NAMALWA (cell line): ENCODE measurements around the gene HINFP.
"Not testable (repeated sequence)": the region's sequence is repeated elsewhere in the genome, so short reads cannot be mapped to it uniquely, and the experiment has no call there.

ENCODE experiments used
- DNase-seq: peaks from one replicate; pipeline ENCODE4 v3.0.0-alpha.2; 2015; ENCODE audit warnings: low spot score

The HINFP gene

DNA sequence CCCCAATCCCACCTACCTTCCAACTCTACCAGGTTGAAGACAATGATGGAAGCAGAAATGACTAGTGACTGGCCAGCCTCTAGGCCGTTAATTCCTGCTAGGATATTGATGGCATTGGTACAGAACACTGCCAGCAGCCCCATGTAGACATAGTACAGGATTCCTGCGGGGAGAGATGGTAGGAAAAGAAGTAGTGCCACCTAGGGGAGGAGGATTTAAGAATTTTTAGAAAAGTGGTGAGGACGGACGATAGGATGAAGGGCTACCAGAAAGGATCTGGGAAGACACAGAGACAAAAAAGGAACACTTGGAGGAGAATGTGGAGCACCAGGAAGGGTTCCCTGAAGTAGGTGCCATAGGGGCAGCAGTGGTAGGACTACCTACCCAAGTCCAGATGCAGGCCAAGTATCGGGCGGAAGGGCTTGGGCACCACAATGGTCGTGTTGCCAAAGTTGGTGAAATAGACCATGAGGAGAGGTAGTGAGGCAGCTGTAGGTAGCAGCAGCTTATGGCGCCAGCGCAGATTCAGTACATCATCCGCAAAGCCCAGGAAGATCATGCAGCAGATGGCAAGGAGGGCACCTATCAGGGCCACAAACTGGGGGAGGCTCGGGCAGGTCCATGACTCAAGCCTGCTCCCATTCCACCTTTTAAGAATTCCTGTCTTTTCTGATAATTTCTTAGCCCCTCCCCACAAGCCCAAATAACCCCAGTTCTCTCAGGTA is 21.0 kb upstream of the HINFP start:
- DNase-seq = no peak

DNA sequence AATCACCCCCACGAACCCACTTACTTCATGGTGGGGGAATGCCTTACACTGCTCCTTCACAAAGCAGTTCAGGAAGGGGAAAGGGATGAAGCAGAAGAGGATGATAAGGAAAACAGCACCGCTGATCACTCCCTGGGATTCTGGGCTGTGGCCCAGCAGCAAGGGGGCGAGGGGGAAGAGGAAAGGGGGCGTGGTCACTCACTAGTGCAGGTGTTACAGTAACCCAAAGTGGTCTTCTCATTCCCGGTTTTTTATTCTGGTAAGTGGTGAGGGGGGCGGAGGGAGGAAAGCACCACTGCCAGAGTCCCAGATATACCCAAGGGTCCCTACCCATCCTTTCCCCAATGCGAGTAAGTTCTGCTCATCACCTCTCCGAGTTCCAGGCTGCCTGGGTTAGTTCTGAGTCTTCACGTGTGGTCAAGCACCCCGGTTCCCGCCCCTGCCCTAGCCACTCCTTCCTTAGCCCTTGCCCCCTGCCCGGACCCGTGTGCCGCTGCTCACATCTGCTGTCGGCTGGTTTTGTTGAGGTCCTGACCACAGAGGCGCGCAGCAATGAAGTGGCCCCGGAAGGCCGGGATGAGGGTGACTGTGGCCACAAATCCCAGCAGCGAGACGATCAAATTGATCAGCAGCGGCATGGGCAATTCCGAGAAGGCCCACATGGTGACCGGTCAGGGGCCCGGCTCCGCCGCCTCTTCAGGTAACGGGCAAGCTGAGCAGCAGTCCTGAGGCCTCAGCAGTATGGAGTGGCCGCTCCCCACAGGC is 20.2 kb upstream of the HINFP start:
- peak; percentile 47 for DNase-seq

DNA sequence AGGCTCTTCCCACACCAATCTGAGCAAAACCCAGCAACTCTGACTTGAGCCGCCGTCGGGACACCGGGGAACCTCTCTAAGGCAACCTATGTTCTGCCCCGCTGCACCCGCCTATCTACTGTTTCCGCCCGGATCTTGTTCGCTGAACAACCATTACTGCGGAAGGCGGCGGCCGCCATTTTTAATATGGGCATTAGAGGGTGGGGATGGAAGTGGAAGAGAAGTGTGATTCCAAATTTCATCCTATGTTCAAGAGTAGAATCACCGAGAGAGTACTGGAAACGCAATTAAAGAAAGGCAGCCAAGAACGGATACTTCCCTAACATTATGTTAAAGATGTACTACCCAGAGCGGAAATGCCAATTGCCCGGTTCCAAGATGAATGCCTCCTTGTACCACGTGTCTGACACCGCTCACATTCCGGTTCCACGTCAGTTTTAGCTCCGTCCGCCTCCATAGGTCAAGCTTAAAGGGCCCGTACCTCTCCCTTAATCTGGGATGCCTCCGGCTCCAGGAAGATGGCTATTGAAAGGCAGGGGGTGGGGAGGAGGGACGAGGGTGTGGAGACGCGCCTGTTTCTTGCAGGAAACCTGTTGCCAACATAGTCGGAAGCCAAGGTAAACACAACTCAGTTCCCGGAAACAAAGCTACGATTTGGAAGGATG is 19.5 kb upstream of the HINFP start, which contains the start of gene DPAGT1:
TSS of gene DPAGT1 (minus strand) at position 95 of the 665 bp plus-strand sequence. CDS start 198 bp downstream, outside the sequence.
- peak; percentile 94 for DNase-seq

DNA sequence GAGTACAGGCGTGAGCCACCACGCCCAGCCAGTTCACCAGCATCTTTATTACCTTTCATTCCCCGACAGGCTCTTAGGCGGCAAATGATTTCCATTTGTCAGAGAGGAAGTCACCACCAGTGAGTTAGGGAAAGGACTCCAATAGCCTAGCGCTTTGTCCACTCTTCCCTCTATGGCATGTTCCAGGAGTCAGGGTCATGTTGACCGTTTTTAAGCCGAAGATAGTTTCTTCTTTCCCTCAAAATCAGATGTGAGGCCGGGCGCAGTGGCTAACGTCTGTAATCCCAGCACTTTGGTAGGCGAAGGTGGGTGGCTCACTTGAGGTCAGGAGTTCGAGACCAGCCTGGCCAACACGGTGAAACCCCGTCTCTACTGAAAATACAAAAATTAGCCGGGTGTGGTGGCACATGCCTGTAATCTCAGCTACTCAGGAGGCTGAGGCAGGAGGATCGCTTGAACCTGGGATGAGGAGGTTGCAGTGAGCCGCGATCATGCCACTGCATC is 18.2 kb upstream of the HINFP start:
- DNase-seq = not testable (repeated sequence)

DNA sequence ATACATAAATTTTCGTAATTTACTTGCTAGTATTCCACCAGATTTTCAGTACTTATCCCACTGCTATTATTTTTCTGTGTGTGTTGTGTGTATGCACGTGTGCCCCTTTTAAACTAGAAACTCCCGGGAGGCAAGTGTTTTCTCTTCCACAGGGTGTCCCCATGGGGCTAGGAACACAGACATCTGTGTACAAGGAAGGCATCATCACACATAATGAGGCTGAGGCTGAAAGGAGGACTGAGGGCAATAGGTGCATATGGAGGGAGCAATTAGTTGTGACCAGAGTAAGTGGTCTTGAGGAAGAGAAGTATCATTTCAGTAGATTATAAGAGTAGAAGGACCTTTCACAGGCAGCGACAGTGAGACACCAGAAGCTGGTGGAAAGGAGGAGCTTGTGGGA is 17.6 kb upstream of the HINFP start:
- DNase-seq = no peak

DNA sequence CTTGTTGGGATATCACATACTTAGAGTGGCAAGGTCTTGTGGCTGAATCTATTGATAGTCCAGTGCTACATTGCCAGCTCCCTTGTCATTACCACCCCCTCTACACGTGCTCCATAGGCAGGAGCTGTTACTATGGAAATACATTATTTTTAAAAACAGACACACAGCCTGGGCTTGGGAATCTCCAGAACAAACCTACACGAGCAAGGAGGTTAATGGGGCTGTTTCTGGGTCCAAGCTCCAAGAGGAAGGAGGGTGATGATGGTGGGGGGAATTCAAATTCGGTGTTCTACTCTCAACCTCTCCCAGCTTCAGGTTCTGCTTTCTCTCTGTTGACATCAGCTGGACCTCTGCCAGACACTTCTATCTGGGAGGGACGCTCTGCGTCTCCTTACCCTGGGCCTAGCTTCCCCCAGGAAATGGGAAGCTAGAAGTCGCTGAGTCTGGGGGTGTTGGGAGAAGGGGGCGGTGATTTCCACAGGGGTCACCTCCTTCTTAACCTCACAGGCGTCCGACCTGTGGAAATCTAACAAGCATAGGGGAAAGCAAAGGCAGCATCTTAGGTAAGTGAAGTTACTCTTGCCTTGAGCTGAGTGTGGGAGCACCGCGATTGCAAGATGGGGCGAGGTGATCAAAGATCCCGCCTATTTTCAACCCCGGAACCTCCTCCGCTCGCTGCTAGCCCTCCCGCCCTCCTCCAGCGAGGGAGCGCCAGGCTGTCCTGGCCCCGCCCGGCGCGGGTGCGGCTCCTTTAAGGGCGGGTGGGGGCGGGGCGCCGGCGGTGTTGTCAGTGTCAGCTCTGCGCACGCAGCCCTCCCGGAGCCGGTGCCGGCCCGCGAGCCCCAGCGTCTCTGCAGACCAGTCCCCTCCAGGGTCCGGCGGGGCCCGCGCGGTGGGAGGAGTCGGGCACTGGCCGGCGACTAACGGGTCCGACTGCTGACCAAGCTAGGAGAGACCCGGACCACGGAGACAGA is 14.5 kb upstream of the HINFP start, which contains the start of gene C2CD2L:
TSS of gene C2CD2L (plus strand) at position 781 of the 974 bp plus-strand sequence. CDS start 398 bp downstream, outside the sequence.
- DNase-seq = peak; percentile 93

DNA sequence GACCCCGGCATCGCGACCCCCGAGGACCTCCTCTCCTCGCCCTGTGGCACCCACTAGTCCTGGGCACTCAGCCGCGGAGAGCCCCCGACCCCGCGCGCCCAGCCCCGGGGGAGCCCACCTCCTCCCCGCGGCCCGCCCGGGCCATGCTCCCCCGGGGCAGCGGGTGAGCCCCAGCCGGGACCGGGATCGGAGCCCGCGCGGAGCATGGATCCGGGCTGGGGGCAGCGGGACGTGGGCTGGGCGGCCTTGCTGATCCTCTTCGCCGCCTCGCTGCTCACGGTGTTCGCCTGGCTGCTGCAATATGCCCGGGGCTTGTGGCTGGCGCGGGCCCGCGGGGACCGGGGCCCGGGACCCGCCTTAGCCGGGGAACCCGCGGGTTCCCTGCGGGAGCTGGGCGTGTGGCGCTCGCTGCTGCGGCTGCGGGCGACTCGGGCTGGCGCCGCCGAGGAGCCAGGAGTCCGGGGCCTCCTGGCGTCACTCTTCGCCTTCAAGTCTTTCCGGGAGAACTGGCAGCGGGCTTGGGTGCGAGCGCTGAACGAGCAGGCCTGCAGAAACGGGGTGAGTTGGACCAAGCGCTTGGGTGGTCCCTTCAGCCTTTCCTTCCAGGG is 13.7 kb upstream of the HINFP start:
- peak; percentile 43 for DNase-seq

DNA sequence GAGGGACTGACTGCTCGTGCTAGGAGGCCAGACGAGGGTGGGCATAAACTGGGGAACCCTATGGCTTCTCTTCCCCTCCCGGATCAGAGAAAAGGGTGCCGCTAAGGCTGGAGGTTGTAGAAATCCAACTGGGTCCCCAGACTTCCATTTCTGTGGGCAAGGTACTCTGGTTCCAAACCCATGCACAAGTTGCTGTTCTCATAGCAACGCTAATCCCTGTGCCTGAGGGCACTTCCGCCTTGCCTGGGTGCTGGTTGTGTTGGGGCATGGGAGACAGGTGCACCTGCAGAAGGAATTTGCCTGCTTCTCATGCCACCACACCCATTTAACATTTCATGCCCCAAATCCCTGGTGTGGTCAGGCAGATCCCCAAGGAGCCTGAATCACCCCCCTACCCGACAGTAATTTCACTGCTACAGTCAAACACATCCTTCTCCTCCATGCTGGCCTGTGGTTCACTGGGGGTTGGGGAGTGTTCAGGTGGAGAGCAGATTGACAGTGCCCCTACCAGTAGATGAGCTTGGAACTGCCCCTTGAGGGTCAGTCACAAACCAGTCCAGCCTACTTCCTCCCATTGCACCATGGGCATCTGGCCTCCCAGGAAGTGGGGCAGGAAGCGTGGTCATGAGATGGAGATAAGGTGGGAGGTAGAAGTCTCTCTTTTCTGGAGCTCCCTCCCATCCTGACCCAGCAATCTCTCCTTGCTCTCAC is 13.1 kb upstream of the HINFP start:
- DNase-seq = peak; percentile 72

DNA sequence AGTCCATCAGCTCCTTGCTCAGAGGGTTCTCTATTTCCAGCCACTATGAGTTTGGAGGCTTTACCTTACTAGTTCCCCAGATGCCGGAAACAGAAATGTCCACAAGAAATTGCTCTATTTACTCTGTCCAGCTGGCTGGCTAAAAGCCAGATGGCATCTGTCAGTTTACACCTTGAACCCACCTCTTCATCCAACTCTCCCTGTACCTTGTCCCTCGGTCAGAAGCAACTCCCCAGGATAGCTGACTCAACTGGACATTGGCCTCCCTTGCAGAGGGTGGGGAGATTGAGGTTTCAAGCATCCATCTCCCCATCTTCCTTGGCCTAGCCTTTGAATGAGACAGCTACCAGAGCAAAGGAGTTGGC is 12.5 kb upstream of the HINFP start:
- no peak for DNase-seq

DNA sequence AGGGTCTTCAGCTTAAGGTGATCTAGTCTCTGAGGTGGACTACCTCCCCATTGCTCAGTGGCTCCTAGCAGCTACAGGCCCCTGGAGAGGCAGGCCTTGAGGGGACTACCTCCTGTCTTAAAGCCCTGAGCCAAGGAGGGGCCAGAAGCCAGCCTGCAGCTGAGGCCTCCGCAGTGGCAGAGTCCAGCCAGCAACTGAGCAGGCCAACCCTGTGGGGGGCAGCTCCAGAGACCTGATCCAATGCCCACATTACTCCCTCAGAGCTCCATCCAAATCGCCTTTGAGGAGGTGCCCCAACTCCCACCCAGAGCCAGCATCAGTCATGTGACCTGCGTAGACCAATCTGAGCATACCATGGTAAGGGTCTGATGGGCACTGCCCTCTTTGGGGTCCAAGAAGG is 11.5 kb upstream of the HINFP start:
- DNase-seq = no peak

DNA sequence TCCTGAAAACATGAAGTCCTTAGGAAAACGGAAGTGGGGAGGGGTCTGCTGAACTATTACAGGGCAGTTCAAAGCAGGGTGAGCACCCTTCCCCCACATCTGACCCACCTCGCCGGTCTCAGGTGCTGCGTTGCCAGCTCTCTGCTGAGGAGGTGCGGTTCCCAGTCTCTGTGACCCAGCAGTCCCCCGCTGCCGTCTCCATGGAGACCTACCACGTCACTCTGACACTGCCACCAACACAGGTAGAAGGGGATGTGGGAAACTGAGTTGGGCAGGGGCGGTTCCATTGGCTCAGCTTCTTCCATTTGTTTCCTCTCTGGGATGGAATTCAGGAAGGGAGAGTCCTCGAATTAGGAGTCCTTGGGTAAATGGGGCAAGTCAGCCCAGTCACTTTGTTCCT is 10.9 kb upstream of the HINFP start:
- DNase-seq = no peak

DNA sequence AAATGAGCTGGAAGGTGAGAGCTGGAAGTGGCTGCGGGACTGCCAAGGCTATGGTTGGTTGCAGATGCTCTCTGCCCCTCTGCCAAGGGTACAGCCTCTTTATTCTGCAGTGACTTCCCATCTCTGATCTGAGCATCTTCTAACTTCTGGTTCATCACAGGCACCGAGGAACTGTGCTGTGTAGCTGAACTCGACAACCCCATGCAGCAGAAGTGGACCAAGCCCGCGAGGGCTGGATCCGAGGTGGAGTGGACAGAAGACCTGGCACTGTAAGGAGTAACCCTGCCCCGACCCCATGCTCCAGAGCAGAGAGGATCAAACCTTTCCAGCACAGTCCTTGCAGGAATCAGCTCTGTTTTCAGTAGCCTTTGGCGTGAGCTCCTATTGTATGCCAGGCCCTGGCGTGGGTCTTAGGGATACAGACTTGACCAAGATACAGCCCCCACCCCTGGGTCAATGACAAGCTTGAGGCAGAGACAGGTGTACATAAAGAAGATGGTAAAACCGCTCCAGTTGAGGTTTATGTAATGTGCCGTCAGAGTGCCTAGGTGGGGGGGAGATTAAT is 9.9 kb upstream of the HINFP start:
- no peak for DNase-seq

DNA sequence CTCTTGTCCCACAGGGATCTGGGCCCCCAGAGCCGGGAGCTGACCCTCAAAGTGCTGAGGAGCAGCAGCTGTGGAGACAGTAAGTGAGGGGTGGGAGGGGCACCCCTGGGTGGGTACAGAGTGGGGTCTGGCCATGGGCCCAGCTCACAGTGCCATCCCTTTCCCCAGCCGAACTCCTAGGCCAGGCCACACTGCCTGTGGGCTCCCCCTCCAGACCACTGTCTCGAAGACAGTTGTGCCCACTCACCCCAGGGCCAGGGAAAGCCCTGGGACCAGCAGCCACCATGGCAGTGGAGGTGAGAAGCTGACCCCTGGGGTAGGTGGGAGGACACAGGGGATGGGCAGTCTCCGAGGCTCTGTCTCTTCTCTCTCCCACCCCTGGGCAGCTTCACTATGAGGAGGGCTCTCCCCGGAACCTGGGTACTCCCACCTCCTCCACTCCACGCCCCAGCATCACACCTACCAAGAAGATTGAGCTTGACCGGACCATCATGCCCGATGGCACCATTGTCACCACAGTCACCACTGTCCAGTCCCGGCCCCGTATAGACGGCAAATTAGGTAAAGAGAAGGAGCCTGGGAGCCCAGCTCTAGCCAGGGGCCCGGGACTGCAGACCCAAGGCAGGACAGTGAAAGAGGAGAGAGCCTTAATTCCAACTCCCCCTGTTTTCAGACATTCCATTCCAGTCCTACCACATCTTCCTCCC is 8.9 kb upstream of the HINFP start:
- DNase-seq = no peak

DNA sequence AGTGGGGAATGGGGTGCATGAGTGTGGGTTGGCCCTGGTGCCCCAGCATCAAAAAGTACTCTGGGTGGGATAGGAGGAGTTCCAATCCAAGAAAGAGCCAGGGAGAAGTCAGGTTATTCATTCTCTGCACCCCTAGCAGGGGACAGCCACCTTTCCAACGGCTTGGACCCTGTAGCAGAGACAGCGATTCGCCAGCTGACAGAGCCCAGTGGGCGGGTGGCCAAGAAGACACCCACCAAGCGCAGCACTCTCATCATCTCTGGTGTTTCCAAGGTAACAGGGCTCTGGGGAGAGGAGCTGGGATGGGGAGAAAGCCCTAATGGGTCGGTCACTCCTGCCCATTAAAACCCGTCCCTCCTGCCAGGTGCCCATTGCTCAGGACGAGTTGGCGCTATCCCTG is 7.7 kb upstream of the HINFP start:
- DNase-seq = no peak

DNA sequence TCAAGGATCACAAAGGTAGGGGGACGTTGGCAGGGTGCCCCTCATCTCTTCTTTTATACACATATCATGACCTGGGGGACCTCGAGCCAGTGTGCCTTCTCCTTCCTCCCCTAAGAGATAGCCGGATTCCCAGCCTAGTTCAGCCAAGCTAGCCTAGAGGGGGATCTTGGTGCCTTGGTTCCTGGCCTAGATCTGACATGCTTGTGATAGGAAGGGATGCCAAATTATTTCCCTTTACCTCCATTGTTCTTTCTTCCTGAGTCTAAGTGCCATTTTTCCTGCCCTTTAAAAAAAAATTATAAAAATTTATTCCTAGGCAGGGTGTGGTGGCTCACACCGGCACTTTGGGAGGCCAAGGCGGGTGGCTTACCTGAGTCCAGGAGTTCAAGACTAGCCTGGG is 7.0 kb upstream of the HINFP start:
- no peak for DNase-seq

DNA sequence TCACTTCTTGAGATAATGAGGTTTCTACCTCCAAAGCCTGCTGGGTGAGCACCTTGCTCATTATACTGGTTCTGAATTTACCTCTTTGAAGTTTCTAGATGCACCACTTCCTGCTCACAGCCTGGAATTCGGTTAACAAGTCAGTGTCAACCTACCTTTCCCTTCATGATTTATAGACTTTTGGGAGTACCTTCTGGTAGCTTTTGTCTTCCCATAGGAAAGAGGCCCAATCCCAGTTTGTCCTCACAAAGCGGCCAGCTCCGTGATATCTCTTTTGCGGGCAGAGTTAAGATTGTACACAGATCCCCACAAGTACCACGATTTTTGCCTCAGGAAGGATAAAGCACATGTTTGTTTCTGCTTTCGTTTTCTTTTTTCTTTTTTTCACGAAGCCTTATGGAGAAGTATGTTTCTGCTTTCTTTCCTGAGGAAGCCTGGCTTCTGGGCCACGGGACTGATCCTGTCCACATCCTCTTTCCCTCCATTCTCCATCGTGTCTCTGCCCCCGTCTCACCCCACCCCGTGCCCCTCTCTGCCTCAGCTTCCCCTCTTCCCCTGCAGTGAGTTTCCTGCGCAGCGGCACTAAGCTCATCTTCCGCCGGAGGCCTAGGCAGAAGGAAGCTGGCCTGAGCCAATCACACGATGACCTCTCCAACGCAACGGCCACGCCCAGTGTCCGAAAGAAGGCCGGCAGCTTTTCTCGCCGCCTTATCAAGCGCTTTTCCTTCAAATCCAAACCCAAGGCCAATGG is 5.7 kb upstream of the HINFP start:
- DNase-seq = no peak

DNA sequence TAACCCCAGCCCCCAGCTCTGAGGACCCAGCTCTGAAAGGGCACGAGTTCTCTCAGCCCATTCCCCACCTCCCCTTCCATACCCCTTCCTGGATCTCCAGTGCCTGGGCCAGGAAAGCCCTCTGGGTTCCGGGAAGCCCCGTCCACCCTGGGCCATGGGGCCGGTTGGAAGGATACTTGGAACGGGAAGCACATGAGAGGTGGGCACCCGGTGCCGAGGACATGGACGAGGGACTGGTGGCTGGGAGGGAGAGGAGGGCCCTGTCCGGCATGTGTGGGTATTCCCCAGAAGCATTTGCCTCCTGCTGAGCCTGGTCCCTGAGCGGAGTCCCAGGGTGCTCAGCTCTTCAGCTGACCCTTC is 5.2 kb upstream of the HINFP start:
- no peak for DNase-seq

DNA sequence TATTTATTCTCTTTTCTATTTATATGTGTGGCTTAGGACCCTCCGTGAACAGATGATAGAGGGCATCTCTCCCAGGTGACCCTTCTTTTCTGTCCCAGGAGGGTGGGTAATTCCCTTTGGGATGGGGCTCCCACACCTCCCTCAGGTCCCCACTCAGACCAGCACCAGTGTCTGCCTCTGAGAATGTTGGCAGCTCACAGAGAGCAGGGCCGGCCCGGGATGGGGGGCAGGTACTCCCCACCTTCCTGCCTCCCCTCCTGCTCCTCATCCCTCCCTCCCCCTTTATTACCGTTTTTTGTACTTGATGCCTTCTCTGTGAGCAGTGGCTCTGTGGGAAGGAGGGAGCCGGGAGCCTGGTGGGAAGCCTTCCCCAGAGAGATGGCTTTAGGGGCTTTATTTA is 4.8 kb upstream of the HINFP start:
- DNase-seq = no peak
